KOPT-K1 (cell line): ENCODE data around the gene TP53I11.

Source experiments
- H3K27ac ChIP-seq: fragments of 200-600 bp; sonication (generic); 2 replicates; pipeline ENCODE4 v1.5.1; 2016; ENCODE audit warnings: antibody characterized with exemption, mild to moderate bottlenecking, low read depth, low read length; ENCODE audit not compliant: poor library complexity, severe bottlenecking
- H3K36me3 ChIP-seq: fragments of 200-600 bp; sonication (generic); 2 replicates; pipeline ENCODE4 v1.5.1; 2017; ENCODE audit warnings: antibody characterized with exemption, mild to moderate bottlenecking, low read length, moderate library complexity; ENCODE audit not compliant: insufficient read depth
- H3K9me3 ChIP-seq: fragments of 200-600 bp; sonication (generic); 2 replicates; pipeline ENCODE4 v1.5.1; 2017; ENCODE audit warnings: antibody characterized with exemption, low read length, mild to moderate bottlenecking; ENCODE audit not compliant: insufficient read depth, poor library complexity, severe bottlenecking

TP53I11 gene

GRCh38 chr11:44954051-44954906, 3.6 kb upstream of the TP53I11 start:
- Histone ChIP-seq H3K9me3 (no peaks in the 10 kb centered on the region), H3K27ac (peak overlapping the region; percentile 16)

GRCh38 chr11:44952500-44953260, 2.0 kb upstream of the TP53I11 start:
- H3K36me3 ChIP-seq: no peaks in the 10 kb centered on the region
- H3K9me3 ChIP-seq: no peaks in the 10 kb centered on the region
- no peak overlapping the region for H3K27ac ChIP-seq

More at GRCh38 chr11:44954051-44954906, 3.6 kb upstream of the TP53I11 start:
- H3K36me3 ChIP-seq: no peaks in the 10 kb centered on the region

- Histone ChIP-seq H3K27ac (no peak overlapping the region), H3K9me3 (no peaks in the 10 kb centered on the region), H3K36me3 (no peaks in the 10 kb centered on the region)
These were observed 1.4 kb upstream of the TP53I11 start for GRCh38 chr11:44952082-44952481.

DNA sequence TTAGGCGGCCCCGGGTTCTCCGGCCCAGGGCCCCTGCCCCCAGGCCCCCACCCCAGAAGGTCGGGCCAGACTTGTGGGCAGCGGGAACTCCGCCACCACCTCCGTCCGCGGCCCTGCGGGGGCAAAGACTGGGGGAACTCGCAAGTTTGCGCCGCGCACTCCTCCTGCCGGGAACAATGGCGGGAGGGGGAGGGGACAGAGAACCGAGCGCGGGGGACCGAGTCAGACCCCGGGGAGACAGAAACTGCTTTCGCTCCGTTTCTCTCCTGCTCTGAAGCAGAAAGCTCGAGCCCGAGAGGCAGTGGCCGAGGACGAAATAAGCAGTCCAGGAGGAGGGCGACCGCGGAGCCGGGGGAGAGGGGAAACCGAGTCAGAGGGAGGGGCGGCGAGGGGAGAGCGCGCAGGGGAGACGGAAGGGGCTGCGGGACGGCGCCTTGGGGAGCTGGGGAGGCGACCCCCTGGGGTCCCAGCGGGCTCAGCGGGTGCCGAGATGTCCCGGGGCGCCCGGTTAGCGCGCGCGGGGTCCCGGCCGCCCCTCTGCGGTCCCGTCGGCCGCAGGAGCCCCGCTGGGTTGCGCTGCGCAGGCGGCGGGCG, 555 bp downstream of the TP53I11 start:
- Histone ChIP-seq H3K9me3 (no peaks in the 10 kb centered on the region), H3K36me3 (no peaks in the 10 kb centered on the region), H3K27ac (peak overlapping the region; percentile 63)

- Histone ChIP-seq H3K36me3 (no peaks in the 10 kb centered on the region), H3K9me3 (no peaks in the 10 kb centered on the region), H3K27ac (peak overlapping the region; percentile 63)
These were observed 1.3 kb downstream of the TP53I11 start for GRCh38 chr11:44949160-44950030.

GRCh38 chr11:44948155-44948554, 2.5 kb downstream of the TP53I11 start:
- Histone ChIP-seq H3K27ac (no peak overlapping the region), H3K36me3 (0 out of 2 replicates have a peak, but pooled peaks cover 4% of the 10 kb centered on the region), H3K9me3 (no peaks in the 10 kb centered on the region)

DNA sequence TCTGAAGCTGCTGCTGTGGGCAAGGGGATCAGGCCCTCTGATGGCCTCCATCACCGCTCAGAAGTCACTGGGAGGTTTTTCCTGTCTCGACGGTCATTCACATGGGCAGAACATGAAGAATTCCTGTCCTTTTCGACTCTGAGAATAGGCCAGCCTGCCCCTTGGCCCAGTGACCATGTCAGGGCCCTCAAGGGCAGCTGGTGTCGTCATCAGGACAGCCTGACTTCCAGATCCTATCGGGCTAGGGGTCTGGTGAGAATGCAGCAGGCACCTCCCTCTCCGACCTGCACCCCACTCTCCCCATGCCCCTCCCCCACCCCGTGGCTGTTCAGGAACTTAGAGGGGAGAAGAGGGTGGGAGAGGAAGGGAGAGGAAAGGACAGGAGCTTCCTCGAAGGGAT, 3.6 kb downstream of the TP53I11 start:
- no peaks in the 10 kb centered on the region for H3K9me3 ChIP-seq
- H3K36me3 ChIP-seq: 0 out of 2 replicates have a peak, but pooled peaks cover 4% of the 10 kb centered on the region
- no peak overlapping the region for H3K27ac ChIP-seq

DNA sequence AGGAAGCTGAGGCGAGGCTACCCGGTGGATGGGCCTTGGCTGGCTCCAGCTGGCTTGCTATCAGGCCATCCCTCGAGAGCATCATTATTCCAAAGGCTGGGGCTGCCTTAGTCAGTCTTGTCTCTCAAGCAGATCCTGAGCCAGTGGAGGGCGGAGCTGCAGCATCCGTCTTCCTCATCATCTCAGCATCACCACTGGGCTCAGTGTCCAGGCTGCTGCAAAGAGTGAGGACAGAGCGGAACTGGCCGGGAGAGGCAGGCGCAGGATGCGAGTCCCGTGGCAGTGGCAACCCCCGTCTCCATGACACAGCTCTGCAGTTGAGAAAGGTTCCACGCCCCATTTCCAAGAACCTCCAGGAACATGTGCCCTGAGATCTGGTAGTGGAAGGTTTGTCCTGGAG, 4.4 kb downstream of the TP53I11 start:
- Histone ChIP-seq H3K27ac (no peak overlapping the region), H3K36me3 (0 out of 2 replicates have a peak, but pooled peaks cover 4% of the 10 kb centered on the region), H3K9me3 (no peaks in the 10 kb centered on the region)

- H3K27ac ChIP-seq: no peak overlapping the region
- H3K9me3 ChIP-seq: no peaks in the 10 kb centered on the region
- H3K36me3 ChIP-seq: 0 out of 2 replicates have a peak, but pooled peaks cover 4% of the 10 kb centered on the region
These were observed 5.0 kb downstream of the TP53I11 start for GRCh38 chr11:44945666-44946065.

DNA sequence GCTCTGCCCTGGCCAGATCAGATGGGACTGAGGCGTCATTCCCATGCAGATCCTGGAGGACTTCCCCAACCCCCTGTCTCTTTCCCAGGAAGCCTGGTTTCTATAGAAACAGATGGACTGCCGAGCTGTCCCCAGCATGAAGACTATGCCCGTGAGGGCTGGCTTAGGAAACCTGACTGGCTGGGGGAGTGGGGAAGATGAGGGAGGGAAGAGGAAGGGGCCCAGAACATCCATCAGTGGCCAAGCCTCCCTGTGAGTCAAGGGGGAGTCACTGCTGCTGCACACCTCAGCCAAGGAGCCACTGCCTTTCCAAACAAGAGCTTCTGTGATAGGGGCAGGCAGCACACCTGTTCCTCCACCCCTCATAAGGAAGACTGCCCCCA, 5.8 kb downstream of the TP53I11 start:
- Histone ChIP-seq H3K9me3 (no peaks in the 10 kb centered on the region), H3K27ac (no peak overlapping the region), H3K36me3 (0 out of 2 replicates have a peak, but pooled peaks cover 4% of the 10 kb centered on the region)

DNA sequence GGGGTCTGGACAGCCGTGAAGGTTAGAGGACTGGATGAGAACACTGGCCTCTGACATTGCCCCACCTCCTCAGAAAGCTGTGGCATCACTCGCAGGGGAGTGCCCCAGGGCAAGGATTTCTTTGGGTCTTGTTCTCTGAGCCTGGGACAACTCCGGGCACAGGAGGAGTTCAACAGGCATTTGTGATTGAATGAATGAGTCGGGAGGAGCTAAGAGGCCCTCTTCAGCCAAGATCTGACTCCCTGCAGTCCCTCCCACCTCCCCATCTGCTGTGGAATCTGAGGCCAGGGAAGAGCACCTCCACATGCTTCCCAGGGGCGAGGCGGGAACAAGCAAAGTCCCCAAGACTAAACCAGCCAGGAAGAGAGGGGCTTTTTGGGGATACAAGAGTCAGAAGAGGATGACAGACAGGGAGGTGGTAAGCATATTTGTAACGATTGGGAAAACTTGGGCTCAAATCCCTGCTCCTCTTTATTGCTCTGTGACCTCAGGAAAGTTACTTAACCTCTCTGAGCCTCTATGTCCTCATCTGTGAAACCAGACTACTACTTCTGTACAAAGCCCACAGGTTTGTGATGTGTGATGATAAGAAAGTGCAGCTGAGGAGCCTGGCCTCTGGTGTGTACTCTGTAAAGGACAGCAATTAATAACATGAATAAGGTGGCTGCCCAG, 6.4 kb downstream of the TP53I11 start:
- Histone ChIP-seq H3K9me3 (no peaks in the 10 kb centered on the region), H3K27ac (no peak overlapping the region), H3K36me3 (0 out of 2 replicates have a peak, but pooled peaks cover 4% of the 10 kb centered on the region)

DNA sequence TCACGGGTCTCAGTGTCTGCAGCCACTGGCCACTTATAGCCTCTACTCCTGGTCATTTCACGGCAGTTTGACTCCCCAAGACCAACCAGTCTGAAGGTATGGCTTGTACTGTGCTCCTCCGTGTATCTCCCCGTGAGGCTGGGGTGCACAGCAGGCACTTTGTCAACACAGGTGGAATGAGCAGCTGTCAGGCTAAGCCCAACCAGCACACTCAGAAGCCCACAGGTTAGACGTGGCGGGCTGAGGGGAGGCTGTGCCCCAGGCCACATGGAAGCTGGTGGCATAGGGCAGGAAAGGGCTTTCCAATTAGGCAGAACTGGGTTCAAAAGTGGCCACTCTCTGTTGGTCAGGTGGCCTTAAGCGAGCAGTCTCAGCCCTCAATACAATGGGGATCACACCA, 7.0 kb downstream of the TP53I11 start:
- Histone ChIP-seq H3K27ac (no peak overlapping the region), H3K36me3 (0 out of 2 replicates have a peak, but pooled peaks cover 4% of the 10 kb centered on the region), H3K9me3 (no peaks in the 10 kb centered on the region)

GRCh38 chr11:44943118-44943517, 7.6 kb downstream of the TP53I11 start:
- no peak overlapping the region for H3K27ac ChIP-seq
- H3K36me3 ChIP-seq: 0 out of 2 replicates have a peak, but pooled peaks cover 4% of the 10 kb centered on the region
- no peaks in the 10 kb centered on the region for H3K9me3 ChIP-seq
